Neuronal stem cell (in vitro differentiated cells): ENCODE measurements around the gene GABRG3.
A peak's percentile ranks its signal among the peaks of the same experiment; 100 is the strongest.

ENCODE experiments used
- DNase-seq: peaks from one replicate; pipeline ENCODE4 v3.0.0-alpha.2; 2013; ENCODE audit warnings: low spot score
- H2AFZ ChIP-seq: one replicate; pipeline ENCODE4 v1.6.1; 2013; ENCODE audit warnings: mild to moderate bottlenecking, low read length, inconsistent platforms
- H2AK5ac ChIP-seq: 2 replicates; pipeline ENCODE4 v1.6.1; 2013; ENCODE audit warnings: low read depth, mild to moderate bottlenecking, inconsistent platforms, low read length, moderate library complexity, mixed read lengths
- H2BK120ac ChIP-seq: 2 replicates; pipeline ENCODE4 v1.6.1; 2013; ENCODE audit warnings: low read depth, mild to moderate bottlenecking, inconsistent platforms, low read length, moderate library complexity, mixed read lengths
- H2BK12ac ChIP-seq: one replicate; pipeline ENCODE4 v1.6.1; 2013; ENCODE audit warnings: low read length, inconsistent platforms
- H2BK15ac ChIP-seq: 2 replicates; pipeline ENCODE4 v1.6.1; 2013; ENCODE audit warnings: mild to moderate bottlenecking, low read length, inconsistent platforms, mixed read lengths
- H2BK5ac ChIP-seq: one replicate; pipeline ENCODE4 v1.6.1; 2013; ENCODE audit warnings: inconsistent platforms, mild to moderate bottlenecking, low read length, moderate library complexity
- H3K14ac ChIP-seq: one replicate; pipeline ENCODE4 v1.6.1; 2013; ENCODE audit warnings: low read length, inconsistent platforms
- H3K18ac ChIP-seq: 2 replicates; pipeline ENCODE4 v1.6.1; 2013; ENCODE audit warnings: low read length, inconsistent platforms
- H3K23ac ChIP-seq: 2 replicates; pipeline ENCODE4 v1.6.1; 2013; ENCODE audit warnings: low read depth, mild to moderate bottlenecking, mixed read lengths, low read length, inconsistent platforms; ENCODE audit not compliant: poor library complexity
- H3K27ac ChIP-seq: replicated peaks from 3 replicates; pipeline ENCODE4 v1.5.1; 2013; ENCODE audit warnings: low read length, inconsistent platforms
- H3K27me3 ChIP-seq, 3 experiments: 2 replicates each; pipeline ENCODE4 v1.6.1; 2013; ENCODE audit warnings: low read length in 3 of 3, mild to moderate bottlenecking in 2 of 3, inconsistent platforms in 1 of 3, low read depth in 1 of 3, mixed read lengths in 1 of 3, moderate library complexity in 1 of 3; ENCODE audit not compliant: control insufficient read depth in 3 of 3, insufficient read depth in 3 of 3
- H3K36me3 ChIP-seq, 2 donors: replicated peaks in 1 of 2; 2 replicates each; pipeline ENCODE4 v1.6.1; 2013; ENCODE audit warnings: low read length in 2 of 2; ENCODE audit not compliant: control insufficient read depth in 2 of 2, insufficient read depth in 2 of 2
- H3K4ac ChIP-seq: 2 replicates; pipeline ENCODE4 v1.6.1; 2013; ENCODE audit warnings: inconsistent platforms, mild to moderate bottlenecking, low read length, moderate library complexity
- H3K4me1 ChIP-seq, 2 donors: 1 replicate in 1 of 2; 2 replicates in 1 of 2; pipeline ENCODE4 v1.6.1; 2013; ENCODE audit warnings: low read length in 2 of 2, low read depth in 1 of 2; ENCODE audit not compliant: control insufficient read depth in 2 of 2, insufficient read depth in 1 of 2
- H3K4me2 ChIP-seq: one replicate; pipeline ENCODE4 v1.6.1; 2013; ENCODE audit warnings: mild to moderate bottlenecking, low read length, inconsistent platforms; ENCODE audit not compliant: insufficient read depth, poor library complexity, severe bottlenecking
- H3K4me3 ChIP-seq, 2 donors: 2 replicates each; pipeline ENCODE4 v1.5.1; 2013; ENCODE audit warnings: low read length in 2 of 2, mild to moderate bottlenecking in 2 of 2, inconsistent platforms in 1 of 2, moderate library complexity in 1 of 2
- H3K79me1 ChIP-seq: one replicate; pipeline ENCODE4 v1.6.1; 2013; ENCODE audit warnings: low read depth, mild to moderate bottlenecking, inconsistent platforms, low read length, moderate library complexity
- H3K9ac ChIP-seq: one replicate; pipeline ENCODE4 v1.6.1; 2013; ENCODE audit warnings: mild to moderate bottlenecking, low read depth, low read length, inconsistent platforms; ENCODE audit not compliant: poor library complexity
- H3K9me3 ChIP-seq, 2 donors: replicated peaks in 1 of 2; 2 replicates each; pipeline versions ENCODE3 to v1.6.1; 2013; ENCODE audit warnings: low read length in 2 of 2, mild to moderate bottlenecking in 2 of 2, inconsistent platforms in 1 of 2, low read depth in 1 of 2, mixed read lengths in 1 of 2, moderate library complexity in 1 of 2; ENCODE audit not compliant: control insufficient read depth in 2 of 2, insufficient read depth in 1 of 2
- H4K8ac ChIP-seq: one replicate; pipeline ENCODE4 v1.6.1; 2013; ENCODE audit warnings: low read depth, mild to moderate bottlenecking, inconsistent platforms, low read length, moderate library complexity
- H4K91ac ChIP-seq: one replicate; pipeline ENCODE4 v1.6.1; 2013; ENCODE audit warnings: low read length, low read depth, mild to moderate bottlenecking, inconsistent platforms; ENCODE audit not compliant: poor library complexity
- WGBS, 2 donors: extraction: QIAGEN DNeasy Blood & Tissue Kit; methylation state at CpG; one replicate each; pipeline ENCODE4 v1.1.7; 2013; ENCODE audit warnings: missing lambda C conversion rate in 2 of 2, mixed read lengths in 1 of 2; ENCODE audit not compliant: insufficient read length in 2 of 2, insufficient replicate concordance in 1 of 2; ENCODE audit errors: extremely low coverage in 2 of 2; 5-methylcytosine and 5-hydroxymethylcytosine counted together

Gene GABRG3

DNA sequence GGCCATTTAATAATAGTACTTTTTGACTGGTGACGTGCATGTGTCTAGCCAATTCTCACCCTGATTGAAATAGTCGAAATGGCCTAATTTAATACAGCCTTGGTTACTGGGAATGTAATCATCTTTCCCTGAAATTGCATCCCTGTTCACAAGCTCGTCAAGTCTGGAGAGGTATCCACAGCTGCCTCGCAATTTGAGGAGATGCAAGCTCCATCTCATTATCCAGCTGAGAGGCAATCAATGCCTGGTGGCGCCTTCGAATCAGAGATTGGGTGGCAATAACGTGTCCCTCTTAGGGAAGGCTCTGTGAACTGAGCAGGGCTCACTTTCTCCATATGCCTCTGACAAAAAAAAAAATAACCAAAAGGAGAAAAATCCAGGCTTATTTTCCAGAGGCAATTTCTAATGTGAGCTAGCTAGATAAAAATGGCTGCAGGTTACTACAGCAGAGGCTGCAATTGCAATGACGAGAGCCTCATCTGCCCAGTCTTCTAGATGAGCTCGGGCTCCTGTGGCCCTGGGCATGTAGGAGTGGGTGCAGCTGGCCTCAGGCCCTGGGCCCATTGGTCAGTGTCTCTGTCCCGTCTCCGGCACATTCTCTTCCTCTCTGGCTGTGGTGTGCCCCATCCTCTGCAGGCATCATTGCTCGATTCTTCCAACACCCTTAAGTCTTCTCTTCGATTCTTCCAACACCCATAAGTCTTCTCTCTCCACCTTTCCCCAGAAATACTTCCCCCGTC is 487.5 kb downstream of the GABRG3 start:
- Histone ChIP-seq H3K4me2 (no peak overlapping the region), H3K27me3 (no peaks in the 10 kb centered on the region), H3K9me3 (no peaks in the 10 kb centered on the region), H4K91ac (no peak overlapping the region), H3K14ac (no peak overlapping the region), H3K18ac (no peak overlapping the region), H3K4me3 (no peak overlapping the region), H3K36me3 (no peaks in the 10 kb centered on the region), H2BK5ac (no peak overlapping the region), H3K9ac (no peak overlapping the region), H2AK5ac (no peak overlapping the region), H3K79me1 (no peaks in the 10 kb centered on the region), H2BK120ac (no peak overlapping the region), H2AFZ (no peak overlapping the region), H3K4ac (no peak overlapping the region), H3K23ac (no peak overlapping the region), H3K27ac (no peak overlapping the region), H2BK12ac (no peak overlapping the region), H4K8ac (no peak overlapping the region), H2BK15ac (no peak overlapping the region), H3K4me1 (no peaks in the 10 kb centered on the region)
- no CpG with 5 or more reads among the region's 14 CpGs for WGBS, 2 donors
- DNase-seq: no peak

DNA sequence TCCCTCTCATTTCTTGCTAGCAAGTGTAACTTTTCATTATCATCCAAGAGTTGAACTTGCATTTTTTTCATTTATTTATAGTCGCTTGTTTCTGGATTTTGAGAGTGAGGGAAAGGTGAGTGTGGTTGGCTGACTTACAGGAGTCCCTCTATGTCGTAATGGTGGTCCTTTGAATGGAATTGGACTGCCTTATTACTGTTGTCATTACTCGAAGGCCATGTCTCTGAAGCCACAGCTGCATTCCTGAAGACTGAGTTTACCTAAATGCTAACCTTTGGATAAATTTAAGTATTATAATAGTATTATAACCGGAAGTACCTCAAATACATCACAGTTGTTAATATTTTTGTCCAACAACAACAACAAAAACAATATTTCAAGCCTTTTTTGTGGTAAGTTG is 488.9 kb downstream of the GABRG3 start:
- no peak overlapping the region for H2BK15ac ChIP-seq
- no peak overlapping the region for H3K27ac ChIP-seq
- no peak overlapping the region for H2AFZ ChIP-seq
- H2BK12ac ChIP-seq: no peak overlapping the region
- H3K4me3 ChIP-seq: no peak overlapping the region
- H3K9ac ChIP-seq: no peak overlapping the region
- no peak overlapping the region for H2BK5ac ChIP-seq
- H3K27me3 ChIP-seq: no peaks in the 10 kb centered on the region
- WGBS, 2 donors: no CpG with 5 or more reads among the region's 4 CpGs
- H3K14ac ChIP-seq: no peak overlapping the region
- no peak for DNase-seq
- no peaks in the 10 kb centered on the region for H3K36me3 ChIP-seq
- no peaks in the 10 kb centered on the region for H3K9me3 ChIP-seq
- H3K23ac ChIP-seq: no peak overlapping the region
- H2AK5ac ChIP-seq: no peak overlapping the region
- H3K18ac ChIP-seq: no peak overlapping the region
- no peak overlapping the region for H4K91ac ChIP-seq
- no peaks in the 10 kb centered on the region for H3K4me1 ChIP-seq
- no peak overlapping the region for H3K4ac ChIP-seq
- no peak overlapping the region for H3K4me2 ChIP-seq
- no peak overlapping the region for H4K8ac ChIP-seq
- H3K79me1 ChIP-seq: no peaks in the 10 kb centered on the region
- no peak overlapping the region for H2BK120ac ChIP-seq

DNA sequence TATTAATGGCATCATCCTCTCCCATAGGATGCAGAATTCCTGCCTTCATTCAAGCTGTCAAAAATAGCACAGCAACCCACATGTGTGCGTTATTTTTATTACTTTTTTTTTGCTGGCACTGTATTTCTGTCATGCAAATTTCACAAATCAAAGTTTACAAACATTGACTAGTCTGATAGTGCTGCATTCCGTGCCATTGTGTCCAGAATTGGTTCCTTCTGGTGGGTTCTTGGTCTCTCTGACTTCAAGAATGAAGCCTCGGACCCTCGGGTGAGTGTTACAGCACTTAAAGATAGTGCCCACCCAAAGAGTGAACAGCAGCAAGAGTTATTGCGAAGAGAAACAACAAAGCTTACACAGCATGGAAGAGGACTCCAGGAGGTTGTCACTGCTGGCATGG is 490.2 kb downstream of the GABRG3 start:
- Histone ChIP-seq H3K18ac (no peak overlapping the region), H3K4ac (no peak overlapping the region), H3K14ac (no peak overlapping the region)

DNA sequence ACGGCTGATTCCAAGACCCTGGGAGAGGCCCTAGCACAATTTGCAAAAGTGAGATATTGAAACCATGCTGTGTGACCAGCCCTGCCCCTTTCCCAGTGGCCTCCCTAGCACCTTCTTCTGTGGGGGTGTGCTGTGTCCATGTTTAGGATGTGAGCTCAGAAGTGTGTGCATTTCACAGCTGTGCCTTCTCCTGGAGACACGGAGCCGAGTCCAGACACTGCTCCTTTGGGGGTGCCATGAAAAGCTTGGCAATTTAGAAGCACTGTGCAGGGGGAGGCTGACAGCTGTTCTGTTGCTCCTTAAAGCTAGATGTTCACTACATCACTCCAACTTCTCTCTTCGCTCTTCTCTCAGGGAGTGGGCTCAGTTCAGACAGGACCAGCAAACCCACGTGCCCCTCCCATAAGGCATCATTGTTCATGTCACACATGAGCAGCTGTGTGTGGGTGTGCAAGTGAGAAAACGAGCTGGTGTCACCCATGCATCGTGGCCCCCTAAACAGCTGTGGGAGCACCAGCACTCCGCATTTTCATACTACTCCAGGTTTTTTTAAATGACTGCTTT is 492.6 kb downstream of the GABRG3 start:
- Histone ChIP-seq H3K27ac (no peak overlapping the region), H3K18ac (peak overlapping the region; percentile 83), H3K9me3 (no peaks in the 10 kb centered on the region), H2BK12ac (no peak overlapping the region), H3K79me1 (no peaks in the 10 kb centered on the region), H3K23ac (no peak overlapping the region), H2AFZ (no peak overlapping the region), H3K4me2 (no peak overlapping the region), H2AK5ac (no peak overlapping the region), H4K91ac (peak overlapping the region; percentile 41), H3K9ac (no peak overlapping the region), H3K4ac (no peak overlapping the region), H4K8ac (no peak overlapping the region), H3K4me1 (no peaks in the 10 kb centered on the region), H2BK15ac (no peak overlapping the region), H3K4me3 (no peak overlapping the region), H3K14ac (no peak overlapping the region), H3K36me3 (no peaks in the 10 kb centered on the region), H2BK120ac (no peak overlapping the region), H3K27me3 (no peaks in the 10 kb centered on the region), H2BK5ac (no peak overlapping the region)
- WGBS, 2 donors: no CpG with 5 or more reads among the region's 8 CpGs
- DNase-seq: no peak

More for the DNA sequence above, 490.2 kb downstream of the GABRG3 start:
- DNase-seq: no peak
- H4K8ac ChIP-seq: no peak overlapping the region
- H3K79me1 ChIP-seq: no peaks in the 10 kb centered on the region
- H3K27ac ChIP-seq: no peak overlapping the region
- H2AFZ ChIP-seq: no peak overlapping the region
- no peak overlapping the region for H4K91ac ChIP-seq
- H2BK15ac ChIP-seq: no peak overlapping the region
- no peak overlapping the region for H2BK12ac ChIP-seq
- no peaks in the 10 kb centered on the region for H3K27me3 ChIP-seq
- H2BK5ac ChIP-seq: no peak overlapping the region
- H3K36me3 ChIP-seq: no peaks in the 10 kb centered on the region
- WGBS, 2 donors: no CpG with 5 or more reads among the region's 5 CpGs
- H3K9ac ChIP-seq: no peak overlapping the region
- no peak overlapping the region for H3K4me3 ChIP-seq
- no peaks in the 10 kb centered on the region for H3K4me1 ChIP-seq
- H3K23ac ChIP-seq: no peak overlapping the region
- no peak overlapping the region for H2AK5ac ChIP-seq
- no peaks in the 10 kb centered on the region for H3K9me3 ChIP-seq
- H2BK120ac ChIP-seq: no peak overlapping the region
- no peak overlapping the region for H3K4me2 ChIP-seq
